ENCODE measurements around the gene TJP1.
"Not testable (repeated sequence)": the region's sequence is repeated elsewhere in the genome, so short reads cannot be mapped to it uniquely, and the experiment has no call there.

Gene TJP1

DNA sequence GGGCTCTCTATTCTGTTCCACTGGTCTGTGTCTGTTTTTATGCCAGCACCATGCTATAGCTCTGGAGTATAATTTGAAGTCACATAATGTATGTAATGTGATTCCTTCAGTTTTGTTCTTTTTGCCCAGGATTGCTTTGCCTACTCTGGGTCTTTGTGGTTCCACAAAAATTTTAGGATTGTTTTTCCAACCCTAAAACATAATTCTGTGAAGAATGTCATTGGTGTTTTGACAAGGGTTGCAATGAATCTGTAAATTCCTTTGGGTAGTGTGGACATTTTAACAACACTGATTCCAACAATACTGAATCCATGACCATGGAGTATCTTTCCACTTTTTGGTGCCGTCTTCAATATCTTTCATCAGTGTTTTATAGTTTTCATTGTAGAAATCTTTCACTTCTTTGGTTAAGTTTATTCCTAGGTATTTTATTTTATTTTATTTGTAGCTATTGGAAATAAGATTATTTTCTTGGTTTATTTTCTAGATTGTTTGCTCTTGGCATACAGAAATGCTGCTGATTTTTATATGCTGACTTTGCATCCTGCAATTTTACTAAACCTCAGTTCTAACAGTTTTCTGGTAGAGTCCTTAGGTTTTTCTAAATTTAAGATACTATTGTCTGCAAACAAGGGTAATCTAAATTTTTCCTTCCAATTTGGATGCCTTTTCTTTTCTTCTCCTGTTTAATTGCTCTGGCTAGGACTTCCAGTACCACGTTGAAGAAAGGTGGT lies 29.7 kb downstream of the TJP1 start:
- DNase-seq: no peak

DNA sequence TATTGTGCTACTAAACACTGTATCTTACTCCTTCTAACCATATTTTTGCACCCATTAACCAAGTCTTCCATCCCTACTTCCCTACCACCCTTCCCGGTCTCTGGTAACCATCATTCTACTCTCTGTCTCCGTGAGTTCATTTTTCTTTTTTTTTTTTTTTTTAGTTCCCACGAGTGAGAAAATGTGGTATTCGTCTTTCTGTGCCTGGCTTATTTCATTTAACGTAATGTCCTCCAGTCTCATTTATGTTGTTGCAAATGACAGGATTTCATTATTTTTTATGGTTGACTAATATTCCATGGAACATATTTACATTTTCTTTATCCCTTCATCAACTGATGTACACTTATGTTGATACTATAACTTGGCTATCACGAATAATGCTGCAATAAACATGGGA lies 31.7 kb downstream of the TJP1 start:
- DNase-seq: no peak

- no peak for DNase-seq
Observed at GRCh38 chr15:29789871-29790270, 32.4 kb downstream of the TJP1 start.

GRCh38 chr15:29788433-29789034 lies 33.7 kb downstream of the TJP1 start:
- no peak for DNase-seq

GRCh38 chr15:29787767-29788166 lies 34.5 kb downstream of the TJP1 start:
- no peak for DNase-seq

GRCh38 chr15:29785642-29786041 lies 36.6 kb downstream of the TJP1 start:
- DNase-seq: no peak

GRCh38 chr15:29785136-29785535 lies 37.1 kb downstream of the TJP1 start:
- no peak for DNase-seq

- no peak for DNase-seq
Observed at GRCh38 chr15:29784413-29784812, 37.9 kb downstream of the TJP1 start.

DNA sequence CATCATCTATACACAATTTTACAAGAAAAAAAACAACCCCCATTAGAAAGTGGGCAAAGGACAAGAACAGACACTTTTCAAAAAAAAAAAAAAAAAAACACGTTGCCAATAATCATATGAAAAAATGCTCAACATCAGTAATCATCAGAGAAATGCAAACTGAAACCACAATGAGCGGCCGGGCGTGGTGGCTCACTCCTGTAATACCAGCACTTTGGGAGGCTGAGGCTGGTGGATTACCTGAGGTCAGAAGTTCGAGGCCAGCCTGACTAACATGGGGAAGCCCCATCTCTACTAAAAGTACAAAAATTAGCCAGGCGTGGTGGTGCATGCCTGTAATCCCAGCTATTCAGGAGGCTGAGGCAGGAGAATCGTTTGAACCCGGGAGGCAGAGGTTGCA lies 39.5 kb downstream of the TJP1 start:
- DNase-seq: not testable (repeated sequence)

GRCh38 chr15:29778382-29778781 lies 43.9 kb downstream of the TJP1 start:
- no peak for DNase-seq

- no peak for DNase-seq
Observed at GRCh38 chr15:29776859-29777258, 45.4 kb downstream of the TJP1 start.

DNA sequence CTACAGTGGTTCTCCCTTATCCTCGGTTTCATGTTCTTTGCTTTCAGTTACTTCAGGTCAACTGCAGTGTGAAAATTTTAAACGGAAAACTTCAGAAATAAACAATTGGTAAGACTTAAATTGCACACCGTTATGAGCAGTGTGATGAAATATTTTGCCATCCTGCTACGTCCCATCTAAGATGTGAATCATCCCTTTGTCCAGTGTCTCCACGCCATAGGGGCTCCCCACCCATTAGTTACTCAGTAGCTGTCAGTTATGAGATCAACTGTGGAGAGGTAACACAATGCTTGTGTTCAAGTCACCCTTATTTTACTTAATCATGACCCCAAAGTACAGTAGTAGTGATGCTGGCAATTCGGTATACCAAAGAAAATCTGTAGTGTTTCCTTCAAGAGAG lies 47.4 kb downstream of the TJP1 start:
- no peak for DNase-seq

DNA sequence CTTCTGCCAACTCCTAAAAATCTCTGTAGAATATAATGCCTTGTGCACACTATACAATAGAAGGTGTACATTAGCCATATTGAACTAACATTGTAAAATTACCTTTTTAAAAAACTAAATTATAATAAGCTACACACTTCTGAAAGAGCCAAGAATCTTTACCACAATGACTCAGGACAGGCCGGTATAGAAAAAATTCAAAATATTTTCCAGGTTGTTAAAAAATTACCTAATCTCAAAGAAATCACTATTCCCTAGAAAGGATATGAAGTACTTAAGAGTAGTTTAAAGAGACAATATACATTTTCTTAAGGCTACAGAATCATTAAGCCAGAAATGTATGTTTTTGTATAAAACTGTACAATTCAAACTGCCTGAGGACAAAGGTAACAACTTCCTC lies 48.5 kb downstream of the TJP1 start:
- DNase-seq: no peak

DNA sequence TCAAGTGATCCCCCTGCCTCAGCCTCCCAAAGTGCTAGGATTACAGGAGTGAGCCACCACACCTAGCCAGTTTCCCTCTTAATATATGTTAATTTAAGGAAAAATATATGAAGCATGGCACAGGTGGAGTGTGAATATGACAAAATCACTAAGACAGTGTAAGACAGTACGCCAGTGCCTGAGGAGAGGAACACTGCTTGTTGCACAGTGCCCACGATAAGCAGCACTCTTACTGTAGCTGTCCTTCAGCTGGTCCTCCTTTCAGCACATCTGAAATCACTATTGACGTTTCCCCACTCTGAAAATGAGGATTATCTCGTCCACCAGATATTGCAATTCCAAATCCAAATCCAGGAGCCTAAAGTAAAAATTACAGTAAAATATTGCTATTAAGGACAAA lies 49.3 kb downstream of the TJP1 start:
- no peak for DNase-seq

DNA sequence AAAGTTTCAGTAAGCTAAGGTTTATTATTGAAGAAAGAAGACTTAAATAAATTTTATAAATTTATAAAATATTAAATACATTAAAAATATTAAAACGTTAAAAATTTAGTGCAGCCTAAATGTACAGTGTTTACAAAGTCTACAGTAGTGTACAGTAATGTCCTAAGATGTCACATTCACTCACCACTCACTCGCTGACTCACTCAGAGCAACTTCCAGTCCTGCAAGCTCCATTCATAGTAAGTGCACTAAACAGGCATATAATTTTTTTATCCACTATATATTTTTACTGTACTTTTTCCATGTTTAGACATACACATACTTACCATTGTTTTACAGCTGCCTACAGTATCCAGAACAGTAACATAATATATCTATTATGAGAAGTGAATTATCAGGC lies 51.5 kb downstream of the TJP1 start:
- no peak for DNase-seq

- no peak for DNase-seq
Observed at GRCh38 chr15:29765898-29766527, 56.3 kb downstream of the TJP1 start.

DNA sequence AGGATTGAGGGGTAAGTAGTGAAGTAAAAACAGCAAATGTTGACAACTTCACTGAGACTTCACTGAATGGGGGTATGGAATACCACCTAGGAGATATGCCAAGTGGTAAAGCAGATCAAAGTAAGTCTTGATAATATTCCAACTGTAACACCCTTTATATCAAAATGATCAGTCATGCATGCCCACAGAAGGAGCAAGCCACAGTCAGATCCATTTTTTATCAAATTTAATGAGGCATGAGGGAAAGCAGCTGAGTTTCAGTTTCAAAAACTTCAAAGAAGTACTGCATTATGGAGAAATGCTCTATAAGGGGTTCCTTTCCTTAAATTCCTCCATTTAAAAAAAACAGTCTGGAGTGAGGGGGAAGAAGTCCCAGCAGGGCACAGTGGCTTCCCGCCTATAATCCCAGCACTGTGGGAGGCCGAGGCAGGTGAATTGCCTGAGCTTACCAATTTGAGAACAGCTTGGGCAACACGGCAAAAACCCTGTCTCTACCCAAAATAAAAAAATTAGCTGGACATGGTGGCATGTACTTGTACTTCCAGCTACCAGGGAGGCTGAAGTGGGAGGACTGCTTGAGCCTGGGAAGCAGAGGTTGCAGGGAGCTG lies 56.9 kb downstream of the TJP1 start:
- DNase-seq: no peak

DNA sequence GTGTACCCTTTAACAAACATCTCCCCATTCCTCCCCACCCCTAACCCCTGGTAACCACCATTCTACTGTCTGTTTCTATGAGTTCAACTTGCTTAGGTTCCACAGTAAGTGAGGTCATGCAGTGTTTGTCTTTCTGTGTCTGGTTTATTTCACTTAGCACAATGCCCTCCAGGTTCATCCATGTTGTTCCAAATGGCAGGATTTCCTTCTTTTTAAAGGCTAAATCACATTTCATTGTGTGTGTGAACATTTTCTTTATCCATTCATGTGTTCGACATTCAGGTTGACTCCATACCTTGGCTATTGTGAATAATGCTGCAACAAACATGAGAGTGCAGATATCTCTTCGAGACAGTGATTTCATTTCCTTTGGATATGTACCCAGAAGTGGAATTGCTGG lies 62.7 kb downstream of the TJP1 start:
- no peak for DNase-seq

GRCh38 chr15:29756358-29757267 lies 65.7 kb downstream of the TJP1 start:
- DNase-seq: no peak

DNA sequence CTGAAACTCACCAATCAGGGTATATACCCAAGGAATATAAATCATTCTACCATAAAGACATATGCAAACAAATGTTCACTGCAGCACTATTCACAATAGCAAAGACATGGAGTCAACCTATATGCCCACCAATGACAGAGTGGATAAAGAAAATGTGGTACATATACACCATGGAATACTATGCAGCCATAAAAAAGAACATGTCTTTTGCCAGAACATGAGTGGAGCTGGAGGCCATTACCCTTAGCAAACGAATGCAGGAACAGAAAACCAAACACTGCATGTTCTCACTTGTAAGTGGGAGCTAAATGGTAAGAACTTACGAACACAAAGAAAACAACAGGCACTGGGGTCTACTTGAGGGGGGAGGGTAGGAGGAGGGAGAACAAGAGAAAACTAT lies 68.3 kb downstream of the TJP1 start:
- not testable (repeated sequence) for DNase-seq

- no peak for DNase-seq
Observed at GRCh38 chr15:29753506-29753905, 68.8 kb downstream of the TJP1 start.

- DNase-seq: no peak
Observed at GRCh38 chr15:29750754-29751153, 71.5 kb downstream of the TJP1 start.

Measured in CD4-positive, alpha-beta T cell treated with Interferon alpha-2 for 1 hour (primary cell).